Common myeloid progenitor, CD34-positive (primary cell): ENCODE data around the gene EPB41L4A.

Experiments used
- CTCF ChIA-PET: fragments of 350-600 bp; sonication (Branson Sonifier 250); formaldehyde crosslinking; loops from one replicate; lab custom pipeline; 2021; ENCODE audit warnings: antibody characterized with exemption; lab: Charles Lee
- POLR2A ChIA-PET: fragments of 350-600 bp; sonication (Branson Sonifier 250); formaldehyde crosslinking; loops from one replicate; lab custom pipeline; 2021; ENCODE audit warnings: antibody characterized with exemption; lab: Charles Lee
- DNase-seq, 3 donors: peaks; one replicate each; pipeline versions ENCODE4 v3.0.0 to v3.0.0-alpha.2; 2013
- H3K27ac ChIP-seq, 2 experiments: 1 replicate in 1 of 2; 2 replicates in 1 of 2; pipeline ENCODE4 v1.7.0; 2013; ENCODE audit warnings: inconsistent platforms in 2 of 2, low read length in 2 of 2, mild to moderate bottlenecking in 2 of 2, low read depth in 1 of 2, moderate library complexity in 1 of 2; ENCODE audit not compliant: severe bottlenecking in 2 of 2, insufficient read depth in 1 of 2, poor library complexity in 1 of 2
- H3K27me3 ChIP-seq, 5 experiments: replicated peaks in 2 of 5; 1 replicate in 3 of 5; 2 replicates in 2 of 5; pipeline versions ENCODE4 v1.6.1 to v1.7.0; 2013; ENCODE audit warnings: low read length in 4 of 5, mild to moderate bottlenecking in 2 of 5, moderate library complexity in 2 of 5, inconsistent platforms in 1 of 5; ENCODE audit not compliant: insufficient read depth in 5 of 5, control insufficient read depth in 4 of 5
- H3K36me3 ChIP-seq, 4 experiments: 1 replicate in 2 of 4; 2 replicates in 2 of 4; pipeline versions ENCODE4 v1.6.1 to v1.7.0; 2013; ENCODE audit warnings: low read length in 3 of 4, control low read depth in 1 of 4, mild to moderate bottlenecking in 1 of 4; ENCODE audit not compliant: control insufficient read depth in 4 of 4, insufficient read depth in 4 of 4
- H3K4me1 ChIP-seq, 4 experiments: 1 replicate in 3 of 4; 2 replicates in 1 of 4; pipeline versions ENCODE4 v1.6.1 to v1.7.1; 2013; ENCODE audit warnings: low read length in 3 of 4, mild to moderate bottlenecking in 3 of 4, control low read depth in 1 of 4, inconsistent platforms in 1 of 4, moderate library complexity in 1 of 4; ENCODE audit not compliant: control insufficient read depth in 4 of 4, insufficient read depth in 4 of 4; ENCODE audit errors: control extremely low read depth in 1 of 4
- H3K4me3 ChIP-seq, 7 experiments: 1 replicate in 4 of 7; 2 replicates in 3 of 7; pipeline versions ENCODE4 v1.5.1 to v1.7.0; 2013; ENCODE audit warnings: mild to moderate bottlenecking in 7 of 7, low read length in 6 of 7, moderate library complexity in 6 of 7, inconsistent platforms in 2 of 7, low read depth in 2 of 7, control low read depth in 1 of 7; ENCODE audit not compliant: insufficient read depth in 4 of 7, control insufficient read depth in 1 of 7; ENCODE audit errors: extremely low read depth in 1 of 7
- H3K9me3 ChIP-seq, 5 experiments: 1 replicate in 4 of 5; 2 replicates in 1 of 5; pipeline versions ENCODE4 v1.6.1 to v1.7.1; 2013; ENCODE audit warnings: low read length in 4 of 5, mild to moderate bottlenecking in 2 of 5, inconsistent platforms in 1 of 5, low read depth in 1 of 5, moderate library complexity in 1 of 5; ENCODE audit not compliant: control insufficient read depth in 4 of 5, insufficient read depth in 2 of 5; ENCODE audit errors: control extremely low read depth in 1 of 5
- WGBS: methylation state at CpG from one replicate; pipeline ENCODE4 v1.1.5; 2013; ENCODE audit not compliant: insufficient coverage; 5-methylcytosine and 5-hydroxymethylcytosine counted together

The EPB41L4A gene

GRCh38 chr5:112125903-112126302 lies 293.2 kb downstream of the EPB41L4A start:
- POLR2A ChIA-PET = no interaction called here
- WGBS = 100% methylated on average over 1 of the region's 2 CpGs

GRCh38 chr5:112124788-112125187 lies 294.3 kb downstream of the EPB41L4A start:
- ChIA-PET CTCF (no interaction called here), POLR2A (no interaction called here)
- Histone ChIP-seq H3K36me3 (no peaks in the 10 kb centered on the region), H3K4me3 (no peak overlapping the region), H3K27me3 (peaks cover 0 to 1% (median 0%) of the 10 kb centered on the region in 5 experiments), H3K27ac (no peak overlapping the region), H3K4me1 (no peaks in the 10 kb centered on the region), H3K9me3 (peaks cover 0 to 7% (median 5%) of the 10 kb centered on the region in 5 experiments)
- DNase-seq = peak in 1 of 3 donors; percentile 26
- no CpG with 5 or more reads among the region's 3 CpGs for WGBS

More at GRCh38 chr5:112125903-112126302, 293.2 kb downstream of the EPB41L4A start:
- no peak for DNase-seq
- no peaks in the 10 kb centered on the region for H3K4me1 ChIP-seq
- CTCF ChIA-PET = no interaction called here
- peaks cover 0 to 1% (median 0%) of the 10 kb centered on the region in 5 experiments for H3K27me3 ChIP-seq
- H3K4me3 ChIP-seq = no peak overlapping the region
- H3K9me3 ChIP-seq = peaks cover 0 to 3% (median under 1%) of the 10 kb centered on the region in 5 experiments
- no peak overlapping the region for H3K27ac ChIP-seq
- H3K36me3 ChIP-seq = no peaks in the 10 kb centered on the region

GRCh38 chr5:112123086-112123485 lies 296.0 kb downstream of the EPB41L4A start:
- no peak for DNase-seq
- Histone ChIP-seq H3K4me1 (peaks cover 0 to 4% (median 0%) of the 10 kb centered on the region in 4 experiments), H3K27ac (no peak overlapping the region), H3K36me3 (no peaks in the 10 kb centered on the region), H3K27me3 (peaks cover 0 to 1% (median 0%) of the 10 kb centered on the region in 5 experiments), H3K9me3 (peaks cover 0 to 7% (median 5%) of the 10 kb centered on the region in 5 experiments), H3K4me3 (no peak overlapping the region)
- WGBS = 100% methylated on average over 1 of the region's 2 CpGs
- POLR2A ChIA-PET = no interaction called here
- CTCF ChIA-PET = no interaction called here

- H3K4me3 ChIP-seq = no peak overlapping the region
- WGBS = 100% methylated on average over 2 of the region's 3 CpGs
- H3K4me1 ChIP-seq = peaks cover 0 to 4% (median 0%) of the 10 kb centered on the region in 4 experiments
- no peaks in the 10 kb centered on the region for H3K36me3 ChIP-seq
- no peak overlapping the region for H3K27ac ChIP-seq
- CTCF ChIA-PET = no interaction called here
- H3K27me3 ChIP-seq = no peaks in the 10 kb centered on the region
- H3K9me3 ChIP-seq = peaks cover 0 to 7% (median 5%) of the 10 kb centered on the region in 5 experiments
- POLR2A ChIA-PET = no interaction called here
- DNase-seq = no peak
Measured at GRCh38 chr5:112122353-112122752, 296.7 kb downstream of the EPB41L4A start.

- Histone ChIP-seq H3K4me3 (no peak overlapping the region), H3K27ac (no peak overlapping the region), H3K27me3 (no peaks in the 10 kb centered on the region), H3K4me1 (peaks cover 0 to 4% (median 0%) of the 10 kb centered on the region in 4 experiments), H3K9me3 (peaks cover 0 to 7% (median 5%) of the 10 kb centered on the region in 5 experiments), H3K36me3 (no peaks in the 10 kb centered on the region)
- DNase-seq = no peak
- 100% methylated on average over 2 of the region's 3 CpGs for WGBS
- ChIA-PET CTCF (no interaction called here), POLR2A (no interaction called here)
Measured at GRCh38 chr5:112121258-112121657, 297.8 kb downstream of the EPB41L4A start.

- DNase-seq = no peak
- H3K4me3 ChIP-seq = no peak overlapping the region
- H3K9me3 ChIP-seq = peaks cover 0 to 7% (median 5%) of the 10 kb centered on the region in 5 experiments
- WGBS = 83% methylated on average over 1 of the region's 2 CpGs
- H3K27ac ChIP-seq = no peak overlapping the region
- peaks cover 0 to 4% (median 0%) of the 10 kb centered on the region in 4 experiments for H3K4me1 ChIP-seq
- ChIA-PET POLR2A (no interaction called here), CTCF (no interaction called here)
- no peaks in the 10 kb centered on the region for H3K27me3 ChIP-seq
- H3K36me3 ChIP-seq = no peaks in the 10 kb centered on the region
Measured at GRCh38 chr5:112119969-112120368, 299.1 kb downstream of the EPB41L4A start.

- DNase-seq = peak in 2 of 3 donors; percentile 21 to 44
- peaks cover 0 to 4% (median 0%) of the 10 kb centered on the region in 4 experiments for H3K4me1 ChIP-seq
- no peaks in the 10 kb centered on the region for H3K36me3 ChIP-seq
- ChIA-PET CTCF (interaction anchor here (1.1 kb wide), 1 partner anchor 10 kb away, joined by 3 read pairs; no protein-coding TSS in a partner anchor), POLR2A (no interaction called here)
- no peaks in the 10 kb centered on the region for H3K27me3 ChIP-seq
- WGBS = 22% methylated on average over 2 of the region's 3 CpGs
- peaks cover 0 to 7% (median 5%) of the 10 kb centered on the region in 5 experiments for H3K9me3 ChIP-seq
- H3K4me3 ChIP-seq = no peak overlapping the region
- H3K27ac ChIP-seq = no peak overlapping the region
Measured at GRCh38 chr5:112119508-112119907, 299.6 kb downstream of the EPB41L4A start.
